Medulla oblongata (tissue), 1 donor: ENCODE measurements around the gene RAB30.

ENCODE experiments used
- DNase-seq: peaks from one replicate; pipeline ENCODE4 v3.0.0-alpha.2; 2015; ENCODE audit errors: extremely low spot score

The RAB30 gene

DNA sequence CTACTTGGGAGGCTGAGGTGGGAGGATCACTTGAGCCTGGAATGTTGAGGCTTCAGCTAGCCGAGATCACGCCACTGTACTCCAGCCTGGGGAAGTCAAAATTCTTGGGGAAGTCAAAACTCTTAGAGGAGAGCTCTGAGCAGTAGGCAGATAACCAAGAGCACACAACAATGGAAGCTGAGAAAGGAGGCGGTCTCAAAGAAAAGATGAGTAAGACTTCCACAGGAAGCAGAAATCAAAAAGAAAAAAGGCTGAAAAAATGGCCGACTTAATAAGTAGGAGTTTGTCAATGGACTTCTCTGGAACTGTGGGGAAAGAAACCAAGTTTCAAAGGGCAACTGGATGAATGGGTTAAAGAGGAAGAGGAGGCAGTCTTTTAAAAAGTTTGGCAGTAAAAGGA is 32.1 kb downstream of the RAB30 start:
- no peak for DNase-seq

DNA sequence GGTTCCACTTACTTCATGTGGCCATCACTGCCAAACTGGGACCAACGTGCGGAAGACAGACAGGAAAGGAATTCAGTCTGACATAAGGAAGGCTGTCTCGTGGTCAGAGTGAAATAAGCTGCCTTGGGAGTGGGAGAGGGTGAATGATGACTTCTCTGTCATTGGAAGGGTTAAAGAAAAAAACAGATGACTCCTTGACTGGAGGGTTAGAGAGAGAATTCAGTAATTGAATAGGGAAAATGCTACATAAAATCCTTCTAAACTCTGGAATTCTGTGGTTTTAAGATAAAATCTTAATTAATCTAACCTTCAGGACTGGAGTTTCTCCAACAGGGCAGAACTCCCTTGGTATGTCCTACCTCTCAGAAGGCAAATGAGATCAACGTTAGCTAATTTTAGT is 33.8 kb downstream of the RAB30 start:
- DNase-seq: no peak

DNA sequence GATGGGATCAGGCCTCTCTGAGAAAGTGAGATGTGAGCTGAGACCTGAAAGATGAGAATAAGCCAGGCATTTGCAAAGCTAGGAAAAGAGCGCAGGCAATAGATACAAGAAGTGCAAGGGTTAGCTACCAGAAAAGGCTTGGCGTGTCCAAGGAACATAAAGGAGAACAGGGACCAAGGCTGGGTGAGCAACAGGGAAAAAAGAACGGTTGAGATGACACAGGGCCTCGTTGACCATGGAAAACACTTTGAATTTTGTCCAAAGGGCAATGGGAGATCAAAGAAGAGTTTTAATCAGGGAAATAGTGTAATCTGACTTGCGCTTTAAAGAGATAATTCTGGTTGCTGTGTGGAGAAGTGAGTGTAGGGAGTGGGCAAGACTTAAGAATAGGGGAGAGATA is 35.0 kb downstream of the RAB30 start:
- no peak for DNase-seq

GRCh38 chr11:83035070-83035854 is 36.4 kb downstream of the RAB30 start:
- no peak for DNase-seq

DNA sequence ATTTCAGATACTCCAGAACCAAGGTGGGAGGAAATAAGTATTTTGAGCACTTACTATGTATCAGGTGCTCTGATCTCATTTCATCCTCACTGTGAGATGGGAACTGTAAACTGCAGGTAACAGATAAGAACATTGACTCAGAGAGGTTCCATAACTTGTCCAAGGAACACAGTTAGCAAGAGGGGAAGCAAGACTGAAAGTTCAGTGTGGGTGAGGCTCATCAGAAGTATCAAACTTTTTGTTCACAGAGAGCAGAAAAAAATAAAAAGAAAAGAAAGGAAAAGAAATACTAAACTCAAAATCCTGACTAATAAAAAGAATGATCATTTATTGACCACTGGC is 37.1 kb downstream of the RAB30 start:
- DNase-seq: no peak

GRCh38 chr11:83033972-83034672 is 37.6 kb downstream of the RAB30 start:
- DNase-seq: peak; percentile 71

DNA sequence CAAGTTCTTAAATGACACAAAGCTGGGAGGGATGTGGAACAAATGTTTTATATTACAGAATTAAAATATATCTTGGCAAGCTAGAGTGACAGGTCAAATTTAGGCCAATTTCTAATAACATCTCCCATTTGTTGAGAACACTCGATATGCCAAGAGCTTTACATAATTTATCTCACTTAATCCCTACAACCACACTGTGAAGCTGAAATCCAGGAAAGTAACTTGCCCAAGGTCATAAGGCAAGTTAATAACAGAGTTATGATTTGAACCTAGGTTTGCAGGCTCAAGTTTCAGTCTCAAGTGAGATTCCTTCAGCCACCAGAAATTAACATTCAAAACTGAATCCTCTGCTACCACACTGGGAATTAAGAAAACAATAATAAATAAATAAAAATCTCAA is 38.3 kb downstream of the RAB30 start:
- DNase-seq: no peak

GRCh38 chr11:83031127-83031526 is 40.6 kb downstream of the RAB30 start:
- DNase-seq: no peak

DNA sequence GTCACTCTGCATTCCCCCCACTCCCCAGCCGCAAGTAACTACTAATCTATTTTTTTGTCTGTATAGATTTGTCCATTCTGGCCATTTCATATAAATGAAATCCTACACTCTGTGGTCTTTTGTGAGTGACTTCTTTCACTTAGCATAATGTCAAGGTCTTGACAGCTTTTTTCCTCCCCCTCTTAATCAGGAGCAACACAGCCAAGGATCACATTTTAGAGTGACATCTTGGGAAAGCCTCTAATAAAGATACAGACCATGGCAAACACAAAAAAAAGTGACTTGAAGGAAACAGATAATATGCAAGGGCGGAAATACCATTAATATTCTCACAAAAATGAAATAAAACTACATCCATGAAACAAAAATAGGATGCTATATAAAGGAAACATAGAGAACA is 43.9 kb downstream of the RAB30 start:
- DNase-seq: no peak

DNA sequence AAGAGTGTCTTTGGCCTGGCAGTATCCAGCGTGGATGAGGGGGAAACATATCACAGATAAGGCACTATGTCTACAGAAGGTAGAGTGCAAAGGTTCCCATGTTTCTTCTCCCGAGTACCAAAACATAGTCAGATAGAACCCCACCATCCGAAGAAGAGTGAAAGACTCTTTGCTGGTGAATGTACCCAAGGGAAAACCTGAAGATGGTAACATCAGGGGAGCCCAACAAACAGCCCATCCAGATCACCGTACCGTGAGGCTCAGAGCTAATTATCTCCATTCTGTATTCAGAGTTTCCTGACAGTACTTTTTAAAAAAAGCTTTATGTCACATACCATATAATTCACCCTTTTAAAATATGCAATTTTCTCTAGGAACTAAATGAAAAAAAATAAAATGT is 44.4 kb downstream of the RAB30 start:
- DNase-seq: no peak

GRCh38 chr11:83026229-83026628 is 45.5 kb downstream of the RAB30 start:
- no peak for DNase-seq

GRCh38 chr11:83025267-83025704 is 46.4 kb downstream of the RAB30 start:
- DNase-seq: peak; percentile 89

GRCh38 chr11:83024270-83024854 is 47.3 kb downstream of the RAB30 start:
- no peak for DNase-seq

- no peak for DNase-seq
Measured at GRCh38 chr11:83023410-83023809, 48.3 kb downstream of the RAB30 start.

DNA sequence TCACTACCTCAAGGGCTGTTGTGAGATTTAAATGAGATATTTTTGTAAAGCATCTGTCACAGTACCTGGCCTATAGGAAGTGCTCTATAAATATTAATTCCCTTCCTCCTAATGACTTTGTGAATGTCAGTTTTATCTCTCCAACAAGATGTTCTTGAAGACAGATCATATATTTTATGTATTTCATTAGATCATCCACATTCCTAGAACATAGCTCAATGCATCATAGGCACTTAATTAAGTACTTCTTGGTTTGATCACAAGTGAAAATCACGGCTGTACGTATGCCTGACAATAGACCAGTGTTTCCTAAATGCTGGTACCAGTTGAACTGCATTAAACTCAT is 49.9 kb downstream of the RAB30 start:
- DNase-seq: no peak

DNA sequence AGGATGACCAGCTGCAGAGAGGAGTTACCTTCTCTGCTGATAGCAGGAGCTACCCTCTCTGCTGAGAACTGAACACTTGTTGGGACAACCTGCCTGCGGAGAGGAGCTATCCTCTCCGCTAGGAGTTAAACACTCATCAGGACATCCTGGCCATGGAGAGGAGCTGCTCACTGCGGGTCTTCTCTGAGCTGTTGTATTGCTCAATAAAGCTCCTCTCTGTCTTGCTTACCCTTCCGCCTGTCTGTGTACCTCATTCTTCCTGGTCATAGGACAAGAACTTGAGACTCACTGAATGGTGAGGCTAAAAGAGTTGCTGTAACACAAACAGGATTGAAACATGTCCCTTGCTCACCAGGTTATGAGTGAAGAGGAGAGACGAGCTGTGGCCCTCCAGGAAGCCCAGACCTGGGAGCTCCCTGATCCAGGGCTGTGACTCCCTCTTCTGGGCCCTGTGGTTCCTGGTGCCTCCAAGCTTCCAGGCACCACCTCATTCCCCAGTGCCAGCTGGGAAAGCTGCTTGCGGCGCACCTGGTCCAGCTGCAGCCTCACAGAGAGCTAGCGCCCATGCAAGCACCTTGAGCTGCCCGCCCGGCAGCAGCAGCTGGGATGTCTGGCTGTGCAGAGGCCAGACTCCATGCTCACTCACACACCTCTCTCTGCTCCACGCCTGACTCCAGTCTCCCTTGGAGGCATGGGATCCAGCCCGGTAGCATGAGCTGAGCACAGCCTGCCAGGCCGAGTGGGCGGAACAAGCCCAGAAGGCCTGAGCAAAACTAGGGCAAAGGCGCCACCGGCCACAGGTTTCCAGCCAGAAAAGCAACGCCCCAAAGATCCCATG is 50.5 kb downstream of the RAB30 start:
- DNase-seq: no peak

DNA sequence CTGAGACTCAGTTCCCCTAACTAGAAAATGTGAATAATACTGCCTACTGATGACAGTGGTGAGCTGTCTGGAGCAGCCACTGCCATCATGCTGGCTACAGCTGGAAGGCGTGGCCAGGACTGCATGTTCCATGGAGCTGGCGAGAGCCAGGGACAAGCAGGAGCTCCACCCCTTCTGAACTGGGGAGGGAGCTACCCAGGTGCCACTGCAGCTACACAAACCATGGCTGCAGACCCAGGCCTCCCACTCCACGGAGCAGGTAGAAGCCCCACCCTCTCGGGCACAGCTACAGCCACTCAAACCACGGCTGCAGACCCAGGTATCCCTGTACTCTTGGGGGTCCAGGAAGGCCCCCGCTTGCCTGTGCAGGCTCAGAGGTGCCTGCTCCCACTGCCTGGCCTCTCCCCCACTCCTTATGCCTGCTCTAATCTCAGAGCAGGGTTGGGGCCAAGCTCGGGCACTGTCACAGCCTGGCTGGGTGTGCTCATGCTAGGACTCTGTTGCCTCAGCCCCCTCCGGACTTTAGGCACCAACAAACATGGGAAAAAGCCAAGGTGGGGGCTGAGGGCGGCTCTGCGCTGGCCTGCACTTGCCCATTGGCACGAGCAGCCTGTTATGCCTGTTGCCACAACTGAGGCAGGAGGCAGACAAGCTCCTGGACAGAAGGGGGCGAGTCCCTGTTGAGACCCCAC is 51.7 kb downstream of the RAB30 start:
- DNase-seq: peak; percentile 50

GRCh38 chr11:83014951-83015350 is 56.7 kb downstream of the RAB30 start:
- DNase-seq: no peak

- no peak for DNase-seq
Measured at GRCh38 chr11:83012168-83013067, 59.3 kb downstream of the RAB30 start.

DNA sequence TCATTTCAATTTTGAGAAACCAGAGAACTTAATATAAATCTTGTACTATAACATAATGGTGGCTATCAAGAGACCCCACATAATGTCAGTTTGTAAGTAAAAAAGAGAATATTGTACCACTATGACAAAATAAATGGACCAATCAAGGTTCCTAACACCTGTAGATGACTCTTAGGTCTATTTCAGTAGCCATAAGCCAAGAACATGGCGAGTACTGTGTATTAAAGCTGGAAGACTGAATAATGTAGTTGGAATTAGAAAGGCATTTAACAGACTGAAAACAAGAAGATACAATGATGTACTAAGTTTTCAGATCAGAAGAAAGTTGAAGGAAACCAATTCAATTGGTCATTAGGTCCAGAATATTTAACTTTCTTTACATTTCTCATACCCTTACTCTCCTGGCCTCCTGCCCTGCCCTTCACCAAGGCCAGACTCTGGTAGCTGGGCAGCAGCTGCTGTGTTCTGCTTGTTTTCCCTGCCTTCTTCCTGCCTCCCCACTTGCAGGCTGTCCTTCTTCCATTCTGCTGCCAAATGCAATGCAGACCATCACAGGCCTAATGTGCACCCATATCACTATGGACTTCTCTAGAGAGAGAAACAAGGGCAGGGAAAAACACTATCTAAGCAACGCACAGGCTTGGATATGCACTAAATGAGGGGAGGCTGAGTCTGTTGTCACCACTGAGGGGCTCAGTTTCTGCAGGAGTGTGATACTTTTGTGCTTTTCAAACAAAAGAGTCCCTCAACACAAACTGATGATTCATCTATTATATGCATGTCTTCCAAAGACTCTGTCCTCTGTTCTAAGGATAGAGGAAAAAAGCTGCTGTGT is 60.1 kb downstream of the RAB30 start:
- peak; percentile 62 for DNase-seq
